Mucosa of descending colon (tissue), 3 donors: ENCODE measurements around the gene PCSK5. TPM values are rescaled to one million over a fixed set of nuclear protein-coding genes. Genes with fewer than 3 reads are reported as not detected.

Experiments used
- ATAC-seq: fragments of 200-7000 bp; cut with Tn5 transposase; one replicate; pipeline ENCODE4 v1.9.1; 2020; ENCODE audit warnings: mild to moderate bottlenecking, moderate library complexity
- DNase-seq, 3 donors: peaks; one replicate each; pipeline ENCODE4 v3.0.0-alpha.2; 2020
- H3K36me3 ChIP-seq: fragments of 200-600 bp; one replicate; pipeline ENCODE4 v1.8.0; 2021; ENCODE audit warnings: low read depth, mild to moderate bottlenecking
- H3K4me1 ChIP-seq: fragments of 200-600 bp; one replicate; pipeline ENCODE4 v1.8.0; 2021; ENCODE audit warnings: low read depth, mild to moderate bottlenecking
- H3K4me3 ChIP-seq: fragments of 200-600 bp; one replicate; pipeline ENCODE4 v1.8.0; 2021; ENCODE audit warnings: mild to moderate bottlenecking
- H3K9me3 ChIP-seq: fragments of 200-600 bp; one replicate; pipeline ENCODE4 v1.8.0; 2021; ENCODE audit warnings: mild to moderate bottlenecking
- CTCF ChIP-seq: fragments of 200-600 bp; IDR thresholded peaks from one replicate; pipeline ENCODE4 v1.8.0; 2022; ENCODE audit warnings: antibody characterized with exemption, mild to moderate bottlenecking
- intact Hi-C, 2 donors: fragments of 100-400 bp; cut with DNase I in 1 of 2; cut with micrococcal nuclease in 1 of 2; formaldehyde crosslinking; loops; one replicate each; pipeline versions ENCODE4 v1.11.0 to v1.11.1; 2022; cut with DNase I, micrococcal nuclease
- total RNA-seq, 3 donors: library from RNA; stranded (reverse); fragmentation: NEBNext Ultra II Directional in 2 of 3; extraction: Animal tissue kit (Norgen Biotek cat#: 25700) in 2 of 3; gene quantifications; one replicate each; pipeline versions ENCODE4 v1.2.1 to v1.2.4, GENCODE V29; 2021 to 2023
- donor health status: DM: no; HTN: no; CAD: no; lungs with moderate emphysema.
- donor health status: DM: no; HTN: no; CAD: no.
- donor health status: DM: no; HTN: yes; CAD: no.

Gene PCSK5
- total RNA-seq, 3 donors from 2014 or later, result 44.3 to 82.0 (median 53.3) TPM

- Histone ChIP-seq H3K9me3 (no peaks in the 10 kb centered on the region), H3K36me3 (no peaks in the 10 kb centered on the region), H3K4me1 (peaks cover 7% of the 10 kb centered on the region), H3K4me3 (no peak overlapping the region)
- TF ChIP-seq CTCF, result no peak
- ATAC-seq (no peak), DNase-seq (no peak)
- intact Hi-C loops, result no loop called here
These were observed 95.0 kb downstream of the PCSK5 start for GRCh38 chr9:75985515-75985914.

GRCh38 chr9:75988663-75989062, 98.2 kb downstream of the PCSK5 start:
- no peaks in the 10 kb centered on the region for H3K9me3 ChIP-seq
- TF ChIP-seq CTCF, result no peak
- no peak overlapping the region for H3K4me3 ChIP-seq
- H3K36me3 ChIP-seq, result no peaks in the 10 kb centered on the region
- ATAC-seq, result peak; percentile 20
- intact Hi-C loops, result no loop called here
- DNase-seq, result no peak
- peaks cover 4% of the 10 kb centered on the region for H3K4me1 ChIP-seq

- H3K4me1 ChIP-seq, result no peaks in the 10 kb centered on the region
- H3K4me3 ChIP-seq, result no peak overlapping the region
- no peaks in the 10 kb centered on the region for H3K36me3 ChIP-seq
- H3K9me3 ChIP-seq, result no peaks in the 10 kb centered on the region
- no peak for TF ChIP-seq CTCF
- intact Hi-C loops, result no loop called here
- ATAC-seq, result peak; percentile 61
- DNase-seq, result no peak
These were observed 99.7 kb downstream of the PCSK5 start for GRCh38 chr9:75990156-75990555.

GRCh38 chr9:75990576-75991304, 100.3 kb downstream of the PCSK5 start:
- H3K36me3 ChIP-seq, result no peaks in the 10 kb centered on the region

GRCh38 chr9:75992482-75993206, 102.2 kb downstream of the PCSK5 start:
- DNase-seq (no peak), ATAC-seq (no peak)
- no peak overlapping the region for H3K4me3 ChIP-seq
- intact Hi-C loops, result no loop called here
- H3K4me1 ChIP-seq, result peaks cover 10% of the 10 kb centered on the region
- H3K9me3 ChIP-seq, result no peaks in the 10 kb centered on the region
- TF ChIP-seq CTCF, result no peak
- no peaks in the 10 kb centered on the region for H3K36me3 ChIP-seq

More at GRCh38 chr9:75990576-75991304, 100.3 kb downstream of the PCSK5 start:
- no peaks in the 10 kb centered on the region for H3K4me1 ChIP-seq
- H3K4me3 ChIP-seq, result no peak overlapping the region
- intact Hi-C loops, result no loop called here
- H3K9me3 ChIP-seq, result no peaks in the 10 kb centered on the region
- TF ChIP-seq CTCF, result no peak
- ATAC-seq, result peak; percentile 79
- DNase-seq, result no peak
